ENCODE measurements around the gene NHLRC1. TPM values are rescaled to one million over a fixed set of nuclear protein-coding genes. Genes with fewer than 3 reads are reported as not detected.

The NHLRC1 gene
- total and polyA plus RNA-seq, 2 of the 13 experiments (the other 11 are each of a cell fraction or from before 2014, with no cell fraction given): 0.04 to 0.11 TPM

DNA sequence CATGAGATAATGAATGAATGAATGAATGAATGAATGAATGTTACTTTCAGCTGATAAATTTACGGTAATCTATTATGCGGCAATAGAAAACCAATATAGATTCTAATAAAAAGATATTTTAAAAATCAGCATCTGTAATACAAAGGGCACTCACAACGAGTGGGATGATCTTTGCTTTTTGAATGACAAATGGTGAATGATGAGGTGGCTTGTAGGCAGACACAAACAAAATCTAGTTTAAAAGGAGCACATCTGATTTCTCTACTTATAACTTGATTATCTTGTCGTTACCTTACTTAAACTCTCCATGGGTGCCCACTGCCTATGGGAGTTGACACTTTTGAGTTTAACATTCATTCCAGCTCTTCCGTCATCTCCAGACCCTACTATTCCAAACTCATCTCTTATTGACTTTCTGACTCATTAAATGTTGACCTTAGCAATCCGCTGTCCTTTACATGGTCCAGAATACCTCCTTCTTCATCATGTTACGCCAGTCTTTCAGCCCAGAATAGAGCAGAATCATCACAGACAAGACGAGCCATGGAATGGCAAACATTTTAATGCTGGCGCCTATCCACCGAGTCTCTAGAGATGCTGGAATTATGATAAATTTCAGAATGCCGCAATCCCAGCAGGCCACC is 41.3 kb downstream of the NHLRC1 start (continued):
- TF ChIP-seq CBX2 (IDR thresholded peaks at IDR 0.05; ENCODE audit: low read depth, low read length): no peak
- TF ChIP-seq CBX2 (CRISPR knock-in tag; IDR thresholded peaks at IDR 0.05; ENCODE audit: low read depth): no peak
- TF ChIP-seq ZNF263 (CRISPR knock-in tag; IDR thresholded peaks at IDR 0.05): no peak
- TF ChIP-seq ZFP36L2 (CRISPR knock-in tag; IDR thresholded peaks at IDR 0.05): no peak
- no peak for TF ChIP-seq RFX5 (IDR thresholded peaks at IDR 0.05; ENCODE audit: low read depth, low read length)
- no peak; the same call in 1 of the 2 replicates for TF ChIP-seq ZNF331 (CRISPR knock-in tag; IDR thresholded peaks at IDR 0.05)
- no peak for TF ChIP-seq ZNF629 (CRISPR knock-in tag; conservative IDR thresholded peaks at IDR 0.05)
- TF ChIP-seq NPAS2 (CRISPR knock-in tag; IDR thresholded peaks at IDR 0.05; ENCODE audit: borderline replicate concordance): no peak
- TF ChIP-seq ZNF335 (CRISPR knock-in tag; IDR thresholded peaks at IDR 0.05): no peak
- TF ChIP-seq, protein P1, sequence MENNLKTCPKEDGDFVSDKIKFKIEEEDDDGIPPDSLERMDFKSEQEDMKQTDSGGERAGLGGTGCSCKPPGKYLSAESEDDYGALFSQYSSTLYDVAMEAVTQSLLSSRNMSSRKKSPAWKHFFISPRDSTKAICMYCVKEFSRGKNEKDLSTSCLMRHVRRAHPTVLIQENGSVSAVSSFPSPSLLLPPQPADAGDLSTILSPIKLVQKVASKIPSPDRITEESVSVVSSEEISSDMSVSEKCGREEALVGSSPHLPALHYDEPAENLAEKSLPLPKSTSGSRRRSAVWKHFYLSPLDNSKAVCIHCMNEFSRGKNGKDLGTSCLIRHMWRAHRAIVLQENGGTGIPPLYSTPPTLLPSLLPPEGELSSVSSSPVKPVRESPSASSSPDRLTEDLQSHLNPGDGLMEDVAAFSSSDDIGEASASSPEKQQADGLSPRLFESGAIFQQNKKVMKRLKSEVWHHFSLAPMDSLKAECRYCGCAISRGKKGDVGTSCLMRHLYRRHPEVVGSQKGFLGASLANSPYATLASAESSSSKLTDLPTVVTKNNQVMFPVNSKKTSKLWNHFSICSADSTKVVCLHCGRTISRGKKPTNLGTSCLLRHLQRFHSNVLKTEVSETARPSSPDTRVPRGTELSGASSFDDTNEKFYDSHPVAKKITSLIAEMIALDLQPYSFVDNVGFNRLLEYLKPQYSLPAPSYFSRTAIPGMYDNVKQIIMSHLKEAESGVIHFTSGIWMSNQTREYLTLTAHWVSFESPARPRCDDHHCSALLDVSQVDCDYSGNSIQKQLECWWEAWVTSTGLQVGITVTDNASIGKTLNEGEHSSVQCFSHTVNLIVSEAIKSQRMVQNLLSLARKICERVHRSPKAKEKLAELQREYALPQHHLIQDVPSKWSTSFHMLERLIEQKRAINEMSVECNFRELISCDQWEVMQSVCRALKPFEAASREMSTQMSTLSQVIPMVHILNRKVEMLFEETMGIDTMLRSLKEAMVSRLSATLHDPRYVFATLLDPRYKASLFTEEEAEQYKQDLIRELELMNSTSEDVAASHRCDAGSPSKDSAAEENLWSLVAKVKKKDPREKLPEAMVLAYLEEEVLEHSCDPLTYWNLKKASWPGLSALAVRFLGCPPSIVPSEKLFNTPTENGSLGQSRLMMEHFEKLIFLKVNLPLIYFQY (CRISPR knock-in tag; IDR thresholded peaks at IDR 0.05; ENCODE audit: borderline replicate concordance): no peak
- no peak for TF ChIP-seq ZNF337 (CRISPR knock-in tag; IDR thresholded peaks at IDR 0.05; ENCODE audit: borderline replicate concordance, low read depth)
- no peak for TF ChIP-seq SOX13 (IDR thresholded peaks at IDR 0.05)
- TF ChIP-seq SOX13 (CRISPR knock-in tag; conservative IDR thresholded peaks at IDR 0.05 in 1 of 2, IDR thresholded peaks at IDR 0.05 in 1 of 2): peak in 1 of 2 experiments; percentile 47; a peak in 1 of 4 replicates
- TF ChIP-seq RBM39 (IDR thresholded peaks at IDR 0.05; ENCODE audit: low read depth, low read length, poor library complexity, severe bottlenecking): no peak
- TF ChIP-seq, protein P2, sequence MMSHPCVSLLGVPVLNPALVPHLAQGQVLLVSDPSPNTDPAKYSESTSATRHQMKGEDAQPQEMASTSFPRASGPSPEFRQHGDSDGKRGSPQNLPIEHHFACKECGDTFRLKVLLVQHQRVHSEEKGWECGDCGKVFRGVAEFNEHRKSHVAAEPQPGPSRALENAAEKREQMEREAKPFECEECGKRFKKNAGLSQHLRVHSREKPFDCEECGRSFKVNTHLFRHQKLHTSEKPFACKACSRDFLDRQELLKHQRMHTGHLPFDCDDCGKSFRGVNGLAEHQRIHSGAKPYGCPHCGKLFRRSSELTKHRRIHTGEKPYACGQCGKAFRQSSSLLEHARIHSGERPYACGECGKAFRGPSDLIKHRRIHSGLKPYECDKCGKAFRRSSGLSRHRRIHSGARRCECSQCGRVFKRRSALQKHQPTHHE (CRISPR knock-in tag; IDR thresholded peaks at IDR 0.05; ENCODE audit: borderline replicate concordance): no peak
- TF ChIP-seq, protein P3, sequence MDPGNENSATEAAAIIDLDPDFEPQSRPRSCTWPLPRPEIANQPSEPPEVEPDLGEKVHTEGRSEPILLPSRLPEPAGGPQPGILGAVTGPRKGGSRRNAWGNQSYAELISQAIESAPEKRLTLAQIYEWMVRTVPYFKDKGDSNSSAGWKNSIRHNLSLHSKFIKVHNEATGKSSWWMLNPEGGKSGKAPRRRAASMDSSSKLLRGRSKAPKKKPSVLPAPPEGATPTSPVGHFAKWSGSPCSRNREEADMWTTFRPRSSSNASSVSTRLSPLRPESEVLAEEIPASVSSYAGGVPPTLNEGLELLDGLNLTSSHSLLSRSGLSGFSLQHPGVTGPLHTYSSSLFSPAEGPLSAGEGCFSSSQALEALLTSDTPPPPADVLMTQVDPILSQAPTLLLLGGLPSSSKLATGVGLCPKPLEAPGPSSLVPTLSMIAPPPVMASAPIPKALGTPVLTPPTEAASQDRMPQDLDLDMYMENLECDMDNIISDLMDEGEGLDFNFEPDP (CRISPR knock-in tag; conservative IDR thresholded peaks at IDR 0.05): no peak
- TF ChIP-seq PTBP1 (IDR thresholded peaks at IDR 0.05; ENCODE audit: low read depth, low read length, poor library complexity, severe bottlenecking): no peak
- TF ChIP-seq MAFF (IDR thresholded peaks at IDR 0.05; ENCODE audit: low read depth, low read length): peak; percentile 45; the same call in 1 of the 2 replicates
- TF ChIP-seq ZNF292 (CRISPR knock-in tag; IDR thresholded peaks at IDR 0.05; ENCODE audit: borderline replicate concordance, low read depth): no peak
- TF ChIP-seq ZNF12 (CRISPR knock-in tag; IDR thresholded peaks at IDR 0.05): no peak
- TF ChIP-seq ZSCAN9 (CRISPR knock-in tag; IDR thresholded peaks at IDR 0.05; ENCODE audit: borderline replicate concordance): no peak
- peak in 1 of 2 experiments; percentile 44; a peak in 1 of 4 replicates for TF ChIP-seq KLF16 (CRISPR knock-in tag; IDR thresholded peaks at IDR 0.05)
- no peak for TF ChIP-seq MAZ (IDR thresholded peaks at IDR 0.05; ENCODE audit: borderline replicate concordance, low read depth, low read length)
- no peak for TF ChIP-seq MAZ (CRISPR knock-in tag; IDR thresholded peaks at IDR 0.05; ENCODE audit: low read depth)
- TF ChIP-seq RARA (CRISPR knock-in tag; IDR thresholded peaks at IDR 0.05): peak; percentile 55; the same call in 1 of the 2 replicates
- no peak for TF ChIP-seq IKZF1 (IDR thresholded peaks at IDR 0.05)
